Loucy (cell line): ENCODE data around the gene PTMA.
"Not testable (repeated sequence)": the region's sequence is repeated elsewhere in the genome, so short reads cannot be mapped to it uniquely, and the experiment has no call there.

Experiments used
- CTCF ChIP-seq: fragments of 200-600 bp; sonication (generic); conservative IDR thresholded peaks from 2 replicates; pipeline ENCODE4 v1.5.1; 2014; ENCODE audit warnings: mild to moderate bottlenecking, antibody characterized with exemption, low read length
- EZH2phosphoT487 ChIP-seq: fragments of 200-600 bp; IDR thresholded peaks from 2 replicates; pipeline ENCODE4 v1.6.1; 2018; ENCODE audit warnings: antibody characterized with exemption, mild to moderate bottlenecking, moderate library complexity, borderline replicate concordance

- TF ChIP-seq CTCF, EZH2phosphoT487: not testable (repeated sequence)
Observed at GRCh38 chr2:231748153-231748896, 40.0 kb downstream of the PTMA start.
